NCI-H510A treated with DMSO at 0.1 percent for 48 hours (cell line): ENCODE results near the gene STK32B.

Source experiments
- DNase-seq: peaks from one replicate; lab custom pipeline; 2025; lab: John Stamatoyannopoulos, UW

Gene STK32B

GRCh38 chr4:5365071-5366008 lies 314.1 kb downstream of the STK32B start:
- peak; percentile 69 for DNase-seq

GRCh38 chr4:5366009-5366386 lies 314.7 kb downstream of the STK32B start:
- no peak for DNase-seq

DNA sequence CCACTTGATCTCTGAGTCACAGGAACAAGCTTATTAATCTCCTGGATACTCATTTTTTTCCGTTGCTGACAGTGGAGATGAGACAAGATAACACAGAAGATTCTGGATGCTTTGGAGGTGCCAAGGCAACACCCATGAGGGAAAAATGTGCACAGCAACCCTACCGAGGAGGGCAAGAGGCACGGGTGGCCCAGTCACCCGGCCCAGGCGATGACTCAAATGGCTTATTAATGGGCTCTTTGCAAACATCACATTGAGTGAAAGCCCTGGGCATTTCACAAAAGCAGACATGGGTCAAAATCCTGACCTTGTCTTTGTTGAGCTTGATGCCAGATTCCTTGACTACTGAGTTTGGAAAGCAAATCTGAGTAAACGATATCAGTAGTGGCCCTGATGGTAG lies 315.1 kb downstream of the STK32B start:
- DNase-seq, result no peak

DNA sequence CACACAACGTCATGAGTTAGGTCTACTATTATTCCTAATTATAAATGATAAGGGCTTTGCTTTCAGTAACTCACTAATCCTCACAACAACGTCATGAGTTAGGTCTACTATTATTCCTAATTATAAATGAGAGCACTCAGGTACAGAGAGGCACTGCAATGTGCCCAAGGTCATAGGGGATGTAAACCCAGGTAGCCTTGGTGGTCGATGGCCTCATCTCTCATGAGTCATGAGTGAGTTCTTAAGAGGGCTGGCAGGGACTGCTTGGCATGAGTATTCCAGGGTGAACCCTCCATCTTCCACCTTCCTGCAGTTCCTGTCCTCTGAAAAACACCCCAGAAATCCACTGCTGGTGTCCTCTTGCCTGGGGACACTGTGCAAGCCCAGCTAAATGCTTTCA lies 317.1 kb downstream of the STK32B start:
- DNase-seq, result no peak

DNA sequence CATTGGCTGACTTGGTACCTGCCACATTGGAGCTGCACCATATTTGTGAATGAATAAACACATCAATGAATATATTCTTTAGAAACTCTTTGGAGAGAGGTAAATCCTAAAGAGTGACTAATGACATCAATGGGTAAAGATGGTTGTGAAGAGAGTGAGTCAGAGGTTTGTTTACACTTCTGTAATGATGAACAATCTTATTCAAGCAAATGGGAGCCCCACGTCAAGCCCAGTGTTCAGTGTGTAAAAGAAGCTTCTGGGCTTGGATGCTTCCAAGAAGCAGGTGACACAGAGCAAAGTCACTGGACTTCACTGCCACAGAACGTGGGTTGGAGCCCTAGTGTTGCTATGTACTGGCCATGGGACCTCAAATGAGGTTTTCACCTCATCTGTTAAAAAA lies 319.0 kb downstream of the STK32B start:
- no peak for DNase-seq

DNA sequence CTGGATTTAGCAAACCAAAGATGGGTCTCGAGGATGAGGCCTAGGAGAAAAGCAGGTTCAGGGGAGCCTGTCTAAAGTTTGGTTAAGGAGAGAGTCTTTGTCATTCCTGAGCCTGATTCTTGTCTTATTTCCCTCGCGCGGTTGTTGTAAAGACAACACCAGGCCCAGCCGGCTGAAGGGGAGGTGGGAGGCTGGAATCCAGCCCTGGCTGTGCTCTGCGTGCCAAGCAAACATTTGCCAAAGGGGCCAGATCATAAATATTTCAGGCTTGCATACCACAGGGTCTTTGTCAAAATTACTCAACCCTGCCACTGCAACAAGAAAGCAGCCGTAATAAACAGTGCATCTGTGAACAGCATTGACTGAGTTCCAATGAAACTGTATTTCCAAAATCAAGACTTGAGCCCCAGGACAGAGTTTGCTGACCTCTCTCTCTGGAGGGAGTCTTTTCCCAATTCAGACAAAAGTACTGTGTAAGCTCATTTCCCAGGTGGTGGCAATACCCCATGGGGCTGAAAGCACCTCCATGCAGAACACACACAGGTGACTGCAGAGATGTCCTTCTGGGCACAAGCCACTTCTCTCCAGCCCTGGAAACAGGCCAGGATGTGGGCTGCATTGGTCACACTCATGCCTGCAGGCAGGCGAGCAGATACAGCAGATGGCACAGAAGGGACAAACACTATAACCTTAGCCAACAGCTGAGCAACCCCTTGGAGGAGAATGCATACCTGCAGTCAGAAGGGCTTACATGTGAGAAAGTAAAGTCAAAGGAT lies 320.3 kb downstream of the STK32B start:
- peak; percentile 9 for DNase-seq

- DNase-seq, result no peak
Measured at GRCh38 chr4:5372198-5372597, 320.9 kb downstream of the STK32B start.

- no peak for DNase-seq
Measured at GRCh38 chr4:5373327-5373726, 322.0 kb downstream of the STK32B start.

DNA sequence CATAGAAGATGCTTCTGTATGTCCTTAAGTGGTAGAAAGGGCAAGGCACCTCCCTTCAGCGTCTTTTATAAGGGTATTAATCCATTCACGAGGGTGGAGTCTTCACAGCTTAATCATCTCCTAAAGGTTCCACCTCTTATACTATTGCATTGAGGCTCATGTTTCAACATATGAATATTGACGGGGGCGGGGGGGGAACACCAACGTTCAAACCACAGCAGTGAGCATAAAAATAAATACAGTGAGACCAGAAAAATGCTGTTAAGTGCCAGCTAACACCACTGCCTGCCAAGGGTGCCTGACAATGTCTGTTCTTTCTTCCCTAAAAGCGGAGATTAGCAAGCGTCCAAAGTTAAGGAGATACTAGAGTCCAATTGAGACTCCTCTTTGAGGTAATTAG lies 323.3 kb downstream of the STK32B start:
- DNase-seq, result no peak

DNA sequence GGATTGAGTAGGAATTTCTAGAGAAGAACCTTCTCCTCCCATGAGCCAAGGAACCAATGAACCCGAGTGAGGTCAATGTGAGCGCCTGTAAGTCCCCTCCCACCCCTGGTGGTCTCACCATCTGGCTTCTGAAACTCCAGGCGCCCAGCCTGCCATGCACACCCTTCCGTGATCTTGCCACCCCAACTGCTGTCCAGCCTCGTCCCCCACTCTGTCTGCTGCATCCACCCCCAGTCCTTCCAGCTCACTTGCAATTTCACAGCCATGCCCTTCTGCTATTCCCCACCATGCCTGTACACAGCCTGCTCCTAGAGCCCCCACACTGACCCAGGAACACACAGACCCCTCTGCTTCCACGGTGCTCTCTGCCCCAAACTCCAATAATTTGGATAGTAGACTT lies 323.7 kb downstream of the STK32B start:
- no peak for DNase-seq

DNA sequence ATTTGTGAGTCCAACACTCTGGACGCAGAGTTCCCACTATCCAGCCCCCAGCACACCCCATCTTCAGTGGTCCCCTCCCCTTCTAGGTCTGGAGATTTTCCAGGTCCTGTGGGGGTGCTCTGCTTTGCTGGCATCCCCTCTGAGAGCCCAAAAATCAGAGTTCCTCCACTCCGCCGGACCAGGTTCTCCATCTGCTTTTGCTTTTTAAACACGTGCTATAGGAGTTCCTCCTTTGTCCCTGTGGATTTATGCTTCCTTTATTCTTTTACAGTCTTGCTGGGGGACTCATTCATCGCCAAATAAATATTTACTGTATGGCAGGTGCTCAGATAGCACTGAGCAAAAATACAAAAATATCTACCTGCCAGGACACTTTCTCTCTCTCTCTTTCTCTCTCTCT lies 324.7 kb downstream of the STK32B start:
- no peak for DNase-seq

DNA sequence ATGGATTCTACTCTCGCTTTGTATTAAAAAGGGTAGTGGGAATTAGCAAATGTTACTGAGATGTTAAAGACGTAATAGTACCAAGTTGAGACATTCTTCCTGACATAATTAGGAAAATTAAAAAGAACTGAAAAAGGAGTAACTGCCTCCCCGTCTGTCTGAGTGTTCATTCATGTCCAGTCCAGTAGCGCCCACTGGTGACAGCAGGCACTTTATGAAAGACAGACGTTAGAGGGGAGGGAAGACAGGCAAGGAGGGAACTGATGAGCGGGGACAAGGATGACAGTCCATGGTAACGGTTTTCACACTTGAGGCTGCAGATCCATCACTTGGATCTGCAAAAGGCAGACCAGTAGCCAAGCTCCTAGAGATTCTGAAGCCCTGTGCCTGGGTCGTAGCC lies 326.7 kb downstream of the STK32B start:
- DNase-seq, result no peak

GRCh38 chr4:5379895-5380294 lies 328.6 kb downstream of the STK32B start:
- no peak for DNase-seq

GRCh38 chr4:5381961-5382441 lies 330.7 kb downstream of the STK32B start:
- no peak for DNase-seq

GRCh38 chr4:5383191-5383980 lies 332.1 kb downstream of the STK32B start:
- DNase-seq, result no peak

DNA sequence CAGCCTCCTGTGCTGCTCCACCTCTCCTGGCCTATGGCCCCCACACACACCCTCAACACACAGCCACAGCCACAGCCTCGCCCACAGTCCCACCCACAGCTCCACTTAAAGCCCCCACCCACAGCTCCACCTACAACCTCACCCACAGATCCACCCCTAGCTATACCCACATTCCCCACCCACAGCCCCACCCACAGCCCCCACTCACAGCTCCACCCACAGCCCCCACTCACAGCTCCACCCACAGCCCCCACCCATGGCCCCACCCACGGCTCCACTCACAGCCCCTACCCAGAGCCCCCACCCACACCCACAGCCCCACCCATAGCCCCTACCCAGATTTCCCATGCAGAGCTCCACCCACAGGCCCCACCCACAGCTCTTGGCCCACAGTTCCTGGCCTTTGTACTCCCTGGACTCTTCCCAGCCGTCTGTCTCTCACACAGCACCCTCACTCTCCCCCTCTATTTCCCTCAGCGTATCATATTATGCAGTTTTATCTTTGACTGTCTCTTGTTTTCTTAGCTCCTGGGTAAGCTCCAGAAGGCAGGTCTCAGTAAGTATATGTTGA lies 334.5 kb downstream of the STK32B start:
- no peak for DNase-seq

- no peak for DNase-seq
Measured at GRCh38 chr4:5386921-5387320, 335.6 kb downstream of the STK32B start.

DNA sequence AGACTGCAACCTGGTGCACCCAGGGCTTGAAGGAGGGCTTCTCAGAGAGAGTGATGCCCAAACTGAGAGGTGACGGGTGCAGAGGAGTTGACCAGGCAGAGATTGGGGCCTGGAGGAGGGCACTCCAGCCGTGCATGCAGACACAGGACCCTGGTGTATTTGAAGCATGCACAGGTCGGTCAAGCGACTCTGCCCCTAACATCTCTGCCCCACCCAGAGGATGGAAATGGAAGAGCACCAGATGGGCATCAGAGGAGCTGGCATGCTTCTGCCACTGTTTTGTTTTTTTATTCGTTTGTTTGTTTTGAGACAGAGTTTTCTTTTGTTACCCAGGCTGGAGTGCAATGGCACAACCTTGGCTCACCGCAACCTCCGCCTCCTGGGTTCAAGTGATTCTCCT lies 336.2 kb downstream of the STK32B start:
- no peak for DNase-seq

DNA sequence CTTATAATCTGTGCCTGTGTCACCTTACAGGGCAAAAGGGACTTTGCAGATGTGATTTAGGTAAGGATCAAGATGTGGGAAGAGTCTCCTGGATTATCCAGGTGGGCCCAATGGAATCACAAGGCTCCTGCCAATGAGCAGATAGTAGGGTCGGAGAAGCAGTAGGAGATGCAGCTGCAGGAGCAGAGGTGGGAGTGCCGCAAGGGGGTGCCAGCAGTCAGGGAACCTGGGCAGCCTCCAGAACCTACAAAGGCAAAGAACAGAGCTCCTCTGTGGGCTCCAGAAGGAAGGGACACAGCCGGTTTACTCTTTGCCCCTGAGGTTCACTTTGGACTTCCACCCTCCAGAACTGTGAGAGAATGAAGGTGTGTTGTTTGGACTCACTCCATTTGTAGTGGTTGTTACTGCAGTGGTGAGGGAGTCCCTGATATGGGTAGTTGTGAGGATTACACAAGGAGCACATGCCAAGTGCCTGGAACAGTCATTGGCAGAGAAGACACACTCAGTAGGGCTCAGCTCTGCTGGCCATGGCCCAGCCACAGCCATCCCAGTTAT lies 338.6 kb downstream of the STK32B start:
- DNase-seq, result no peak

- no peak for DNase-seq
Measured at GRCh38 chr4:5391492-5391891, 340.2 kb downstream of the STK32B start.

GRCh38 chr4:5393911-5394513 lies 342.7 kb downstream of the STK32B start:
- no peak for DNase-seq
